ENCODE results near the gene UBASH3B.

The UBASH3B gene

DNA sequence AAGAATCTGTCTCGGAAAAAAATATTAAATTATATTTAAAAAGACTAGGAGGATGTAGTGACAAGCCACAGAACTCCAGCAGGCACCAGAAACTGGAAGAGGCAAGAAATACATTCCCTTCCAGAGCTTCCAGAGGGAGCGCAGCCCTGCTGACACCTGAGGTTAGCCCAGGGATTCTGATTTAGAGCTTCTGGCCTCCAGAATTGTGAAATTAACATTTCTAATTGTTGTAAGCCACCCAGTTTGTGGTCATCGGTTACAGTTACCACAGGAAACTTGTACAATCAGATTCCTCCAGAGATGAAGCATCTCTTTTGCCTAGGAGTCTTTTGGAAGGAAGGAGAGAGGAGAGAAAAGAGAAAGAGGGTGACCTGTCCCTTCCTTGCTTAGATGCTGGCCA is 6.4 kb upstream of the UBASH3B start:
- no peak for DNase-seq

DNA sequence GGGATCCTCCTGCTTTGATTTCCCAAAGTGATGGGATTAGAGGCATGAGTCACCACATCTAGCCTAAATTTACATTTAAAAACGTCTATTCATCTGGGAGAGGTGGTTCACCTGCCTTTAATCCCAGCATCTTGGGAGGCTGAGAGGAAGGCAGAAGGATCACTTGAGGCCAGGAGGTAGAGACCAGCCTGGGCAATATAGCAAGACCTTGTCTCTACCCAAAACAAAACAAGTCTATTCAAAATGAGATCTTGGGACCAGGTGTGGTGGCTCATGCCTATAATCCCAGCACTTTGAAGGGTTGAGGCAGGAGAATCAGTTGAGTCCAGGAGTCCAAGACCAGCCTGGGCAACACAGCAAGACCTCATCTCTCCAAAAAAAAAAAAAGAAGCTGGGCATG is 4.9 kb upstream of the UBASH3B start:
- DNase-seq = no peak

DNA sequence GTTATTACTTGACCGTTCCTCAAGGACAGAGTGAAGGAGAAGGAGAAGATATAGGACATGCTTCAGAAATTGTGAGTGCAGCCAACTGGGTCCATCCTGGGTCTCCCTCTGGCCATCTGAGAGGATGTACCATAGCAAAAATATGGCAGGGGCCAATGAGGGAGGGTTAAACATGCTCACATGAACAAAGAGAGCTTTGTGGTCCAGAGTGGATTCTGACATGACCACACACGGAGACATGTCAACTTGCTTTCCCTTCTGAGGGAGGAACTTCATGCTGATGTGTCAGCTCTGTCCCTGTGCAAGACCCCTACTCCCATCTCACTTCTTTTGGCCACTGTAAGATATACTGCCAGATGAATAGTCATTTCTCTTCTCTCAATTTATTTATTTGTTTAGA is 3.0 kb upstream of the UBASH3B start:
- DNase-seq = no peak

DNA sequence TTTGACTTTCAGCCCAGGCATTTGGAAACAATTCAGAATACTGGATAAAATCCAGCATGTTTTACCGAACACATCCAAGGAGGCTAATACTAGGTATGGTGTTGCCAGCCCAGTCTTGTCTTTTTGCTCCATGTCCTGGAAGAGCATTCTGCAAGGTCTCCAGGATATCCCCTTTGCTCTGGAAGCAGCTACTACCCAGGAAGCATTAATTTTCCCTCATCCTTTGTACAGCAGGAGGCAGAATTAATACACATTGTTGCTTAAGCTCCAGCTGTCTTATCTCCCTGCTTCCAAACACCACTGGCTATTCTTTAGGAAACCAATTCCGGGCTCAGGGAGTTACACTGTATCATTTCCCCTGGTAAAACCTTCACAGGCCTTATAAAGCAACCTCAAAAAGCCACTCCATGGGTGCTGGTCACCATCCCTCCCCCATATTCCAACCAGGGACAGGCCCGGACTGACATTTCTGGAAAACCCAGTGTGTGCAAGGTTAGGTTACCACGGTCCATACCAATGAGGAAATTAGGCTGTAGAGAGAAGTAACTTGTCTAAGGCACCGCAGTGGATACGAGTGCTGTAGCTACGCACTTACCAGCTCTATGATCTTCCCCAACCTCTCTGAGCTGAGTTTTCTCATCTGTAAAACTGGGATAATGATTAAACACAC is 1.5 kb upstream of the UBASH3B start:
- no peak for DNase-seq

DNA sequence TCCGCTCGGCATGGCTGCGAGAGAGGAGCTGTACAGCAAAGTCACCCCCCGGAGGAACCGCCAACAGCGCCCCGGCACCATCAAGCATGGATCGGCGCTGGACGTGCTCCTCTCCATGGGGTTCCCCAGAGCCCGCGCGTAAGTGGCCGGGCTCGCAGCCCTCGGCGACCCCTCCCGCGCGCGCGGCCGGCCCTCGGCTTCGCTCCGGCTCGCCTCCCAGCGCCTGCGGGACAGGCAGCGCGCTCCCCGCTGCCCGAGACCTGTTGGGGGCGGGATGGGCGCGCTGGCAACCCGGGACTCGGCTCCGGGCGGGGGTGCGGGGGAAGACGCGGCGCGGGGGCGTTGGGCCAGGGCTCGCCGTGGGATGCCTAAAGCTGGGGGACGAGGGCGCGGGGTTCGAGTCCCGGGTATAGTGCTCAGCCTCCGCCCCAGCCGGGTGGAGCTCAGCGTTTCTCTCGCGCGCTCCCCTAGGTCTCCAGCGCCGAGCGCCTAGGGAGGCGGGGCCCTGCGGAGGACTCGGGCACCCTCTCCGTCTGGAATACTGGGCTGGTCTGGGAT is 630 bp downstream of the UBASH3B start:
- DNase-seq = peak; percentile 72

DNA sequence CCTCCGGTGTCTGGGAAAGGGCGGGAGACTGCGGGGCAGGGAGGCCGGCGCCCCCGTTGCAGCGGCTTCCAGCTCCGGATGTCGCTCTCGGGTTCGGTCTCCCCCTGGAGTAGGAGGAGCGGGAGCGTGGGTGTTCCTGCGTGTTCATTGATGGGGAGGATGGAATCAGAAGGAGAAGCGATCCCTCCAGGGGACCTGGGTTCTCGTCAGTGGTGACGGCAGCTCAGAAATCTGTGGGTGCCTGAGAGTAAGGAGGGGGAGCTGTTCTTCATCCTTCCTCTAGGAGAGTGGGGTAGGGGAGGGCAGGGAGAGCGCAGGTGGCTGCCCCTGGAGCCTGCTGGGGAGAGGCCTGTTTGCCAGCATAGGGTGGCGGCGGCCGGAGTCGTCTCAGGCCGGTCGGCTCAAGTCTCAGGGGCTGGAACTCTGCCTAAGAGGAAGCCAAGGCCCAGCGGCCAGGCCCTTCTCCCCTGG is 1.1 kb downstream of the UBASH3B start:
- DNase-seq = peak; percentile 72

DNA sequence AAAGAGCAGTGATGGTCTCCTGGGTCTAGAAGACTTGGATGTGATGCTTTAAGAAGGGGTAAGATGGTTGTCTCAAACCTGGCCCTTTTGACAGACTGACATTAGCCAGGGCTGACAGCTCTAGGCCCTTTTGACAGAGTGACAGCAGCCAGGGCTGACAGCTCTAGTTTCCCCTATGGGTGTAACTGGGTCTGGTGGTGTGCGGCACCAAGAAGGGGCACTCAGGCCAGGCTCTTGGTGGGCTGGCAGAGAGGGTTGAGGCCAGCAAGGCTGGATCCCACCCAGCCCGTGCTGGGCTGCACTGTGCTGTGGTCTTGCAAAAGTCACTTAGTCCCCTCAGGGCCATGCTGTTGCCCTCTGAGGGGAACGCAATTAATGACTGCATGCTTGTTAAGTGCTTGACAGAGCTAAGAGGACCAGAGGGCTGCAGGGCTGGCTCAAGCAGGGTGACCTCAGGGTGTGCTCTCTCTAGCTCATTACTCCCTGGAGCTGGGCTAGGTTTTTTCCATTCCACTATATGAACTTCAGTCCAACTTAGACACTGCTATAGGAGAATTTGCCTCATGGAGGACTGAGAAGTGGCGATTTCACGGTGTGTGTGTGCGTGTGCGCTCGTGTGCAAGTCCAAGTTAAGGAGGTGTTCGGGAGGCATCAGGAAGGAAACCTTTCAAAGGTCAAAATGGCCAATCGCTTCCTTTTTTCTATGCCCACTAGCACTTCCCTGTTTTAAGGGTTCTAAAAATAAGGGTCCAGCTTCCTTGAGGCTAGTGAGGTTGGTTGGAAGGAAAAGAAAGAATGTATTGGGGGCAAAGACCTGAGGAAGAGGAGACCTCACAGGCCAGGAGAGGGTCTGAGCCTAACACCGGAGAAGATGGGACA is 4.4 kb downstream of the UBASH3B start:
- peak; percentile 25 for DNase-seq

DNA sequence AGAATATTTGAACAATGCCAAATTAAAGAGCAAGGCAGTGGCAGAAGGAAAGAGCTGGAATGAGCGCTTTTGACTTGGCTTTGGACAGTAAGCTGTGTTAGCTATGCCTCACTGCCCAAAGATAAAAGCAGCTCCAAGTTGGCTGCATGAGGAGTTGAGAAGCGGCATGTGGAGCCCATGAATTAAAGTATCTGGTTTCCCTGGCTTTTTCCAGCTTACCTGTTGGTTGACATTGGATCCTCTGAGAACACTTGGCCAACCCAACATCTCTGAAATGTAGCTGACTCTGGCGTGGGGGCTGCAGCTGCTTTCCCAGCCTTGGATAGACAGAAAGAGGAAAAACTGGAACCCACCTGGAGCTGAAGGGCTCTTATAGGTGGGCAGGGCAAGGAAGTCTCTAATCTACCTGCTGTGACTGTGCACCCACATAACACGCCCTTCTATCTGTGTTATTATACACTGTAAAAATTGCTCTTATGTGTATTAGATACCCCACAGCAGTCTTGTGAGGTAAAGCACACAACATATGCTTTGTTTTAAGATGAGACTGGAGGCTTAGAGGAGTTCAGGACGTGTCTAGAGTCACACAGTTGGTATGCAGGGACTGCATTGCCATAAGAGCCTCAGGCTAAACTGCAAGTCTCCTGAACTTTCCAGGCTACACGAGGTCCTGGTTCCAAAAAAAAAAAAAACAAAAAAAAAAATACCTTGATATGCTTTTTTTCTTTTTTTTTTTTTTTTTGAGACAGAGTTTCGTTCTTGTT is 5.8 kb downstream of the UBASH3B start:
- DNase-seq = peak; percentile 98

DNA sequence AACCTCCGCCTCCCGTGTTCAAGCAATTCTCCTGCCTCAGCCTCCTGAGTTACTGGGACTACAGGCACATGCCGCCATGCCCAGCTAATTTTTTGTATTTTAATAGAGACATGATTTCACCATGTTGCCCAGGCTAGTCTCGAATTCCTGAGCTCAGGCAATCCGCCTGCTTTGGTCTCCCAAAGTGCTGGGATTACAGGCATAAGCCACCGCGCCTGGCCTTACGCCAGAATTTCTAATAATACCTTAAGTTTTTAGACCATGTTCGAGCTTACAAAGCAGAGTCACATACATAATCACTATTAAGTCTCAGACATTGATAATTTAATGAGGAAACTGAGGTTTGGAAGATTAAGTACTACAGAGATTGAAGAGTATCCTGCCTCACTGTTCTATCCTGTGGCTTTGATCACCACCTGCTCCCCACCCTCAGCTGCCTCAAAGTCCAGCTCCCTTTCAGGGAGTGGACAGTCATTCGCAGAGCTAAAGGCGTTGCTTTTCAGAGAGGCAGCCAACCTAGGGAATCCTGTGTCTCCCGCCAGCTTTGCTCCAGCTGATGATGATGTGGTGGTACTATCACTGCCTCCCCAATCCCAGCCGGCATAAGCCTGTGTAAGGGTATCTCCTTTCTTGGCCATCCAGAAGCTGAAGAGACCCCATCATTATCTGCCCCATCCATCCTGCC is 7.7 kb downstream of the UBASH3B start:
- DNase-seq = no peak

DNA sequence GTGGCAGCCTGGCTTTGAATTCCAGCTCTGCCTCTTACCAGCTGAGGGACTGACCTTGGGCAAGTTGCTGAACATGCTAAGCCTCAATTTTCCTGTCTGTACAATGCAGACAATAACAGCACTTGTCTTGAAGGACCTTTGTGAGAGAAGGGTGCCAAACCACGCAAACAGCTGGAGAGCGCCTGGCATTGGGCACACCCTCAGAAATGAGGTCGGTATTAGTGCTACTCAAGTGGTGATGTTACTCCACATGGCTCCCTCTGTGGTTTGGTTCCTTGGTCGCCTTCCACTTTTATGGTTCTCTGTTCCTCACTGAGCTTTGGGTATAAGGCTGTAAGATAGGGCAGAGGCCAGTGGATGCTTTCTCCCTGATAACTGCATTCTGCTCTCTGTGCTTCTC is 8.2 kb downstream of the UBASH3B start:
- peak; percentile 37 for DNase-seq

DNA sequence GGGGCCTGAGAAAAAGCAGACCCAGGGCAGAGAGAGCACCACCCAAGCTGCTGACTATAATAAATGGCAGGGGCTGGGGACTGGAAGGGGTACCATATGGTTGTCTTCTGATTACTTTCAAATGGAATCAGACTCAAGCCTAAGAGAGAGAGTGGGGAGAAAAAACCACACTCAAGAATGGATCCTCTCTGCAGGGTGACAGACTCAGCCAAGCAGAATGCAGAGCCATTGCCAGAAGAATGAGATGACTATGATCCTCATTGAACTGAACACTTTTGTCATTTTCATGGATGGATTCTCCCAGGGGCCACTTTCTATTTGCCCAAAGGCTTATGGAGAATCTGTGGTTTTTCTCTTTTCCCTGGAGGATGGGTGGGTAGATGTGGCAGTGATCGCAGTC is 8.7 kb downstream of the UBASH3B start:
- DNase-seq = no peak

DNA sequence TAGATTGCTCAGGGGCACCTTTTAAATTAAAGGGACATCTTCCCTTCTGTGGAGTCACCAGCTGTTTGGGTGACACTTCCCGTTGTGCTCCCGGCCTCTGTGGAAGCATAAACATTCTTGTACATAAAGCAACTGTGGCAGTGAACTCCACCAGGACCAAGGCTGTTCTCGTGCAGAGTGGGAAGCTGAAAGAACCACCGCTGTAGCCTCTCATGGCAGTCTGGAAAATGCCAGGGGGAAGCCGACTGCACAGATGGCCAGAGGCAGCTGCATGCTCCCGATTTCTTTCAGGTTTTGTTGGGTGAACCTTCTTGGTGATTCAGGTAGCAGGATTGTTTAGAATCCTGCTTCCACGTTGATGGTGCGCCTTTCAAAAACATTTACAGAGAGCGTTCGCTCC is 10.3 kb downstream of the UBASH3B start:
- peak; percentile 33 for DNase-seq

DNA sequence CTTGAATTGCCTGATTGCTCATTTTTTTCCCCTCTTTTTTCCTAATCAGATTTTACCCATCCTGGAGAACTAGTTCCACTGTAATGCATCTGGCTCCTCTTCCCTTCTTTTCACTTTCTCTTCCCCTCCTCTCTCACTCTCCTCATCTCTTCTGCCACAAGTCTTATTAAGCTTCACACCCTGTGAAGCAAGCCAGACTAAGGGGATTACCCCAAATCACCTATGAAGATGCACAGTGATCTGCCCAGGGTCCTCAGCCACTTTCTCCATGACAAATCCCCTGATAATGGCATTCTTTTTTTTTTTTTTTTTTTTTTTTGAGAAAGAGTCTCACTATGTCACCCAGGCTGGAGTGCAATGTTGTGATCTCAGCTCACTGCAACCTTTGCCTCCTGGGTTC is 11.2 kb downstream of the UBASH3B start:
- DNase-seq = no peak

DNA sequence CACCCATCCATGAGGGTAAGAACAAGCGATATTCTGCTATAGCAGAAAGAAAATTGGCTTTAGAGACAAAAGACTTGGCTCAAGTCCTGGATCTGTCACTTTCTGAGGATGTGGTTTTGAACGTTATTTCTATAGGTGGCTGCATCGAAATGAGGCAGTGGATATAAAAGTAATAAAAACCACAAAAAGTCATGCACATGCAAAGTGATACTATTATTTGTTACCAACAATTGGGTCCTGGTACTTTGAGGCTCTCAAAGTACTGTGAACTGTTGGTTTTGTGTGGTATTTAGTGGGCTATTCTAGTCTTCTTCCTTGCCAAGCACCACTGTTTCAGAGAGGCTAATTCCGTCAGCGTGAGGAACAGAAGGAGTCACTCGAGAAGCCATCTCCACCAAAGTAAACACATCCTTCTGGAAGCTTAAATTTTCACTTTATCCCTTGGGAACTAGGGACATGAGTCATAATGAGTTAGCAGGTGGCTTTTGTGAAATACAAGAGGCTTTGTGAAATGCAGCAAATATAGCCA is 13.1 kb downstream of the UBASH3B start:
- peak; percentile 57 for DNase-seq

DNA sequence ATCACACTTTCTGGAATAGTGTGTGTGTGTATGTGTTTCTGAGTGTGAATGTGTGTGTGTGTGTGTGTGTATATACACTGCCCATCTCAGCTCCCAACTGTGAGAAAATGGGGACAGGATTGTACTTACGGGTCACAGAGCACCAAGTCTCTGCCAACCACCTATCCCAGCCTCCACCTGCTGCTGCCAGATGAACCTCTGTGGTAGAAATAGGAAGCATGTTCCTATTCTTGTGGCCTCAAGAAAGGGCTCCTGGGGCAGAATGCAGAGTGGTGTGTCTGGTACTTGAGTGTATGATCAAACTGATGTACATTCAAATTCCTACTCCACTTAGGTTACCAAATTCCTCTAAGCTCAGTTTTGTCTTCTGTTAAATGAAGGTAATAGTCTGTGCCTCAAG is 14.6 kb downstream of the UBASH3B start:
- DNase-seq = no peak

DNA sequence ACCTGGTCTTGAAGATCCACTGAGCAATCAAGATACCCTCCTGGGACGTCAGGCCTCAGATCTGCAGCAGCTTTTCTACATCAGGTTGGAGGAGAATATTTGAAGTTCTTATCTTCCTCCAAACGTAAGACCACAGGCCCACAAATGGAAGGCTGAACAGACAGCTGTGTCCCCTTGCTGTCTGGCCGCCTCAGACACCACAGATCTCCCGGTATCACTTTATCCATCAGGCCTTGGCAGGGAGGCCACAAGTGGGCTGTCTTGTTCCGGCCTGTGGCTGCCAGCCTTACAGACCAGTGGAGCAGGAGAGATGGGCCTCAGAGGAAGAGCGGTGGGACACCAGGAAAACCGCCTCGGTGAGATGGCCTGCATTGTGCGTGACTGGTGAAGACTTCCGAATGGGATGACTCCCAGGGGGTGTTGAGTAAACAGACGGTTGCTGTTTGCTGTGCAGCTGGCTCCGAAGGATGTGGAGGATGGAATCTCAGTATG is 15.9 kb downstream of the UBASH3B start:
- no peak for DNase-seq

DNA sequence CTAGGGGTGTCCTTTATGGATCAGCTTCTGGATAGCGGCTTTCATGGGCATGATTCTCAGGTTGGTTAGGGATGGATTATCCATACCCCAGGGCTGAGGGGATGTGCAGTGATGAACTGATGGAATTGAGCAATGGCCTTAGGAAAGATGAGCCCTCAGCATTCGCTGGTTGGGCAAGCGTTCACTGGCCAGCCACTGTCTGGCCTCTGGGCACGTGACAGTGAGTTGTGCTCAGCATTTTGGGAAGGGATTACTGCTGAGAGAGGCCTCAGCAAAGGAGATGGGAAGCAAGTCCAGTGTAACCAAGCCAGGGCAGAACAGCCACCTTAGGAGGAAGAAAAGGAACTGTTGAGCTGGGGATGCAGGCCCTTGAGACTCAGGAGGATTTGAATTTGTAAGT is 17.4 kb downstream of the UBASH3B start:
- DNase-seq = no peak

DNA sequence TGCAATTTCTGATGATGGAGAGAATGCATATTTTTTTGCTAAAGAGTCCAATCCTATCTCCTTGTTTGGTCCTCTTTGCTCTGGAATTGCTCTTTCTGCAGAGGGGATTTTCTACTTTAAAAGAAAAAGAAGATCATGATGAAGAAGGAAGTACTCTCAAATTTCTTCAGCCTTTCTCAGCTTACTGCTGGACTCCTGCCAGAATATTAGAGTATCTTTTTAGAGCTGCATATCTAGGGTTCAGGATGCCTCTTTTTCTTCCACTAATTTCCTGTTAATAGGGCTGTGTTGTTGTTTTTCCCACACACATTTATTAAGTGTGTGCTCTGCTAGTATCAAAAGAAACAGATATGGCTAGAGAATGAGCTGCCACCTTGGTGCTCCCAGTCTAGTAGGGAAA is 18.2 kb downstream of the UBASH3B start:
- DNase-seq = no peak

DNA sequence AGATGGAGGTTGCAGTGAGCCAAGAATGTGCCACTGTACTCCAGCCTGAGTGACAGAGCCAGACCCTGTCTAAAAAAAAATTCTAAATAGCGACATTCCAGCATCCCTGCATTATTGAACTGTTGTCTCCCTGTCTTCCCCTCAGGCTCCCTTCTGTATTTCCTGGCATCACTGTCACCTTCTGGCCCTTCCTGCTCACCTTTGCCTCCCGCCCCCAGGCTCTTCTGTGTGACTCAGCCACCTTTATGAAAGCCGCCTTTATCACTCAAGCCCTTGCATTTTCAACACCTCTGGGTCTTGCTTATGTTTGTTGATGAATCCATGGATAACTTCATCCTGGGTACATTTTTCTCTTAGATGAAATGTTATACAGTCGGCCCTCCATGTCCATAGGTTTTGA is 21.1 kb downstream of the UBASH3B start:
- DNase-seq = no peak

DNA sequence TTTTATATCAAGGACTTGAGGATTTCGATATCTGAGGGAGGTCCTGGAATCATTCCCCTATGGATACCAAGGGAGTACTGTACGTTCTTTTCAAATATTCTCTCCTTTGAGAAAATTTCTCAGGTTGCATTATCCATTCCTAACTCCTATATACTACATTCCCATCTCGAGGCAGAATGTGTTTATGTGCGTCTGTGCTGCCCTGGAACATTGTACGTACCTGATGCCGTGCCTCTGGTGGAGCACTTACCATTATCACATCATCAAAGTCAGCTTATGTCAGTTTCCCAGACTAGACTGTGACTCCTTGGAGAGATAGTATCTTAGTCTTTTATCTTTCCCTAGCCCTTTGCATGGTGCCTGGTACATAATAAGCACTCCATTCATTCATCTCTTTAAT is 21.7 kb downstream of the UBASH3B start:
- DNase-seq = no peak

DNA sequence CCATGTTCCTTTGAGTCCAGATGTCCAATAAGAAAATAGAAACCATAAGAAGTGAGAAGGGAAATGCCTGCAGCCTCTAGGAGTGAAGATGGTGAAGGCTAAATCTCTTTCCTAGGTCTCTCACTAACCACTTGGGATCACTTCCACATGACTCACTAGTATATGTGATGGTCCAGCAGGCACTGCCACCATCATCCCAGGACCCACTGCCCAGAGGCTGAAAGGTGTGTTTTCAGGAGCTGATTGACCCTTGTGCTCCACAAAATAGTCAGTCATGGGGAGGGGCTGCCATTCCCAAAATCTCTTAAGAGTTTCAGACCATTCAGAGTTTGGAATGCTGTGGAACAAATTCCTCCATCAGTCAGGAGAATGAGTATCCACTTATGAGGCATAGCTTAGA is 22.9 kb downstream of the UBASH3B start:
- DNase-seq = no peak

DNA sequence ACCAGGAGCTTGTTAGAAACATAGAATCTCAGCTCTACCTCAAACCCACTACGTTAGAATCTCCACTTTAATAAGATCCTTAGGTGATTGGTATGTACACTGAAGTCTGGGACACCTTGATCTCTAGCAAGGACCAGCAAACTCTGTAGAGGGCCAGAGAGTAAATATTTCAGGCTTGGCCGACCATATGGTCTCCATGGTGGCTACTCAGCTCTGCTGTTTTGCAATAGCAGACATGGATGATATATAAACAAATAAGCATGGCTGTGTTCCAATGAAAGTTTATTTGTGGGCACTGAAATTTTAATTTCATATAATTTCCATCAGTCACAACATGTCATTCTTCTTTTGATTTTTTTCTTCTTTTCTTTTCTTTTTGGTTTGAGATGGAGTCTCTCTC is 23.9 kb downstream of the UBASH3B start:
- DNase-seq = no peak

Measured in NCI-H1092 treated with DMSO at 0.1 percent for 48 hours (cell line).